ENCODE measurements around the gene UBE2J2. TPM values are rescaled to one million over a fixed set of nuclear protein-coding genes. Genes with fewer than 3 reads are reported as not detected.

UBE2J2 gene
- total and polyA plus RNA-seq, 2 of the 8 experiments (the other 6 are each of a cell fraction or from before 2014, with no cell fraction given): 33.6 to 67.9 TPM

GRCh38 chr1:1307923-1308755, 34.5 kb upstream of the UBE2J2 start, which contains the start of the genes ACAP3 and PUSL1:
Gene ACAP3 (minus strand): TSS chr1:1307930. CDS start chr1:1307815, 115 bp downstream.
Gene PUSL1 (plus strand): TSS chr1:1308597. CDS start chr1:1308644, 47 bp downstream.
- Histone ChIP-seq H3K56ac (replicated peaks; ENCODE audit: insufficient read length, low read depth, low read length) (peak within 1 kb of the TSS; percentile 46), H2BK5ac (ENCODE audit: low read depth, low read length) (peak within 1 kb of the TSS; percentile 66; the same call in 1 of the 2 replicates), H3K23ac (ENCODE audit: insufficient read length) (peak within 1 kb of the TSS; percentile 59), H3K27me3 (replicated peaks in 1 of 4; ENCODE audit: control insufficient read depth in 3 of 4, extremely low read depth in 1 of 4, insufficient read depth in 3 of 4, low read length in 3 of 4) (peaks cover 0 to 4% (median 1%) of the 10 kb centered on the region in 4 experiments; a peak in 1 of 7 replicates), H3K27ac (ENCODE audit: low read depth, low read length) (no peak within 1 kb of the TSS; the same call in 1 of the 2 replicates), H3K9ac (replicated peaks in 1 of 4; ENCODE audit: extremely low read depth in 1 of 4, low read depth in 3 of 4, low read length in 3 of 4) (peak within 1 kb of the TSS; percentile 45 to 71 (median 60); a peak in 6 of 7 replicates), H3K36me3 (ENCODE audit: control insufficient read depth in 2 of 4, insufficient read depth in 4 of 4, low read length in 3 of 4) (peaks cover 5 to 25% (median 18%) of the 10 kb centered on the region in 4 experiments; a peak in 7 of 8 replicates), H4K5ac (ENCODE audit: insufficient read length, low read depth, low read length) (peak within 1 kb of the TSS; percentile 83), H4K91ac (replicated peaks; ENCODE audit: insufficient read length, low read length) (peak within 1 kb of the TSS; percentile 85), H3K23me2 (ENCODE audit: low read depth, low read length) (peaks cover 21% of the 10 kb centered on the region; the same call in 1 of the 2 replicates), H4K8ac (ENCODE audit: extremely low read depth, insufficient read depth, low read length) (no peak within 1 kb of the TSS; the same call in none of the 2 replicates), H2BK15ac (ENCODE audit: low read length) (0 out of 2 replicates have a peak within 1 kb of the TSS, but pooled peaks have one; percentile 21), H2AFZ (ENCODE audit: low read length) (peak within 1 kb of the TSS; percentile 70; the same call in 1 of the 2 replicates), H3K9me3 (ENCODE audit: insufficient read depth in 2 of 2, low read depth in 1 of 2, low read length in 1 of 2) (no peaks in the 10 kb centered on the region), H3K18ac (ENCODE audit: extremely low read depth, low read length) (peak within 1 kb of the TSS; percentile 60), H3K79me1 (ENCODE audit: low read depth, low read length) (peaks cover 4% of the 10 kb centered on the region), H3K14ac (ENCODE audit: insufficient read length) (no peak within 1 kb of the TSS), H3K4me3 (ENCODE audit: extremely low read depth in 1 of 4, insufficient read depth in 2 of 4, low read depth in 3 of 4, low read length in 4 of 4) (peak within 1 kb of the TSS; percentile 77 to 98 (median 87)), H2BK12ac (ENCODE audit: low read depth, low read length) (peak within 1 kb of the TSS; percentile 75; the same call in 1 of the 2 replicates), H3K4me2 (ENCODE audit: insufficient read depth in 1 of 2, low read depth in 2 of 2, low read length in 2 of 2) (peak within 1 kb of the TSS; percentile 66 to 95), H4K20me1 (replicated peaks in 1 of 2; ENCODE audit: control insufficient read depth in 1 of 2, insufficient read depth in 2 of 2, low read length in 2 of 2) (peaks cover 5 to 28% of the 10 kb centered on the region in 2 experiments), H3K4ac (replicated peaks; ENCODE audit: insufficient read length, low read depth, low read length) (peak within 1 kb of the TSS; percentile 69), H3K79me2 (ENCODE audit: control insufficient read depth in 1 of 2, insufficient read depth in 2 of 2, low read length in 2 of 2) (peaks cover 0 to 6% of the 10 kb centered on the region in 2 experiments; a peak in 1 of 4 replicates), H2AK5ac (ENCODE audit: low read depth, low read length) (no peak within 1 kb of the TSS), H2BK120ac (replicated peaks; ENCODE audit: low read depth, low read length) (no peak within 1 kb of the TSS), H3K4me1 (replicated peaks in 1 of 4; ENCODE audit: control insufficient read depth in 3 of 4, insufficient read depth in 4 of 4, low read length in 3 of 4) (peaks cover 0 to 40% (median 31%) of the 10 kb centered on the region in 4 experiments; a peak in 6 of 7 replicates), H2BK20ac (ENCODE audit: low read length) (no peak within 1 kb of the TSS)
- DNase-seq (ENCODE audit: low read depth in 1 of 2, low spot score in 2 of 2): peak in 1 of 2 experiments; percentile 87
- FAIRE-seq: no peak
- WGBS, 2 experiments (ENCODE audit: extremely low coverage in 1 of 2, insufficient coverage in 1 of 2, insufficient read length in 1 of 2, insufficient replicate concordance in 2 of 2, low coverage in 1 of 2, low lambda C conversion rate in 2 of 2, missing lambda C conversion rate in 1 of 2): 1% methylated on average over 64 of the region's 131 CpGs; no CpG with 5 or more reads in 1 of the 2 experiments
- ChIA-PET CTCF (ENCODE audit: partially characterized antibody) (interaction anchor here (0.8 kb wide), 1 partner anchor 16 kb away, joined by 3 read pairs; no protein-coding TSS in a partner anchor), POLR2A (ENCODE audit: partially characterized antibody) (no interaction called here)
- TF ChIP-seq JUND (IDR thresholded peaks at IDR 0.05; ENCODE audit: low read length): no peak

Measured in H1 (cell line).